Spleen (tissue), 11 donors: Measurements from ENCODE around the gene TMEM217. TPM values are rescaled to one million over a fixed set of nuclear protein-coding genes. Genes with fewer than 3 reads are reported as not detected.
A peak's percentile ranks its signal among the peaks of the same experiment; 100 is the strongest.
"Not testable (repeated sequence)": the region's sequence is repeated elsewhere in the genome, so short reads cannot be mapped to it uniquely, and the experiment has no call there.

Source experiments
- DNase-seq: peaks from one replicate; pipeline ENCODE4 v3.0.0-alpha.2; 2020
- H3K27ac ChIP-seq, 8 donors: fragments of 200-600 bp; sonication (generic) in 7 of 8; 1 replicate in 4 of 8; 2 replicates in 4 of 8; pipeline versions ENCODE4 v1.5.0 to v1.8.0; 2016 to 2021; ENCODE audit warnings: inconsistent platforms in 4 of 8, mild to moderate bottlenecking in 4 of 8, moderate library complexity in 1 of 8
- H3K27me3 ChIP-seq, 7 donors: fragments of 200-600 bp; sonication (generic) in 6 of 7; replicated peaks in 1 of 7; 1 replicate in 4 of 7; 2 replicates in 3 of 7; pipeline versions ENCODE4 v1.5.0 to v1.8.0; 2016 to 2021; ENCODE audit warnings: inconsistent platforms in 3 of 7, mild to moderate bottlenecking in 1 of 7
- H3K36me3 ChIP-seq, 6 donors: fragments of 200-600 bp; sonication (generic) in 5 of 6; 1 replicate in 4 of 6; 2 replicates in 2 of 6; pipeline versions ENCODE4 v1.5.0 to v1.8.0; 2016 to 2021; ENCODE audit warnings: inconsistent platforms in 2 of 6
- H3K4me1 ChIP-seq, 6 donors: fragments of 200-600 bp; sonication (generic) in 5 of 6; 1 replicate in 3 of 6; 2 replicates in 3 of 6; pipeline versions ENCODE4 v1.5.0 to v1.8.0; 2016 to 2021; ENCODE audit warnings: inconsistent platforms in 3 of 6
- H3K4me3 ChIP-seq, 8 donors: fragments of 200-600 bp; sonication (generic) in 7 of 8; 1 replicate in 4 of 8; 2 replicates in 4 of 8; pipeline versions ENCODE4 v1.5.0 to v1.8.0; 2016 to 2021; ENCODE audit warnings: inconsistent platforms in 4 of 8, mild to moderate bottlenecking in 4 of 8, moderate library complexity in 2 of 8
- H3K9me3 ChIP-seq, 8 donors: fragments of 200-600 bp; sonication (generic) in 7 of 8; 1 replicate in 4 of 8; 2 replicates in 4 of 8; pipeline versions ENCODE4 v1.5.0 to v1.8.0; 2016 to 2021; ENCODE audit warnings: inconsistent platforms in 4 of 8
- POLR2A ChIP-seq, 3 donors: fragments of 450-650 bp; IDR thresholded peaks; one replicate each; pipeline ENCODE4 v1.5.1; 2017; ENCODE audit warnings: antibody characterized with exemption in 3 of 3, mild to moderate bottlenecking in 1 of 3
- POLR2AphosphoS5 ChIP-seq, 3 donors: sonication (generic); formaldehyde crosslinking; IDR thresholded peaks; one replicate each; pipeline ENCODE4 v1.5.1; 2017; ENCODE audit warnings: antibody characterized with exemption in 3 of 3
- WGBS, 5 donors: extraction: QIAGEN DNeasy Blood & Tissue Kit in 3 of 5; methylation state at CpG; one replicate each; pipeline versions ENCODE4 v1.1.5 to v1.1.7; 2013 to 2018; 5-methylcytosine and 5-hydroxymethylcytosine counted together
- intact Hi-C: fragments of 100-400 bp; cut with DNase I; formaldehyde crosslinking; loops from one replicate; pipeline ENCODE4 v1.15.0; 2023; ENCODE audit warnings: low total_unique reads
- polyA plus RNA-seq, 3 donors: library from polyadenylated mRNA; stranded (reverse); fragments of 200-250 nt; gene quantifications; one replicate each; pipeline ENCODE4 v1.2.1, GENCODE V29; 2013
- total RNA-seq, 7 donors: library from RNA; depleted of rRNA in 3 of 7; stranded (reverse); fragments of >200 nt in 3 of 7; fragmentation: NEBNext Ultra II Directional in 4 of 7; extraction: Animal tissue kit (Norgen Biotek cat#: 25700) in 4 of 7; gene quantifications; one replicate each; pipeline versions ENCODE4 v1.1.0 to v1.2.1, GENCODE V29; 2016 to 2021
- TF ChIP-seq, protein P1 (sequence below), 11 experiments: fragments of 200-600 bp in 7 of 11; fragments of 450-650 bp in 4 of 11; sonication (generic) in 4 of 11; IDR thresholded peaks in 8 of 11; conservative IDR thresholded peaks in 3 of 11; 1 replicate in 7 of 11; 2 replicates in 4 of 11; pipeline versions ENCODE4 v1.4.0 to v1.8.0; 2016 to 2021; ENCODE audit warnings: antibody characterized with exemption in 11 of 11, inconsistent platforms in 4 of 11, mild to moderate bottlenecking in 1 of 11
- donor health status: healthy with polysubstance abuse.
- donor health status: DM: no; HTN: no; CAD: no; lungs with moderate emphysema.
- donor health status: DM: no; HTN: no; CAD: no.
- donor health status: Bipolar disorder and iron deficiency.
- donor health status: healthy.
- donor health status: DM: no; HTN: no; CAD: no.
- donor health status: DM: yes; HTN: yes; CAD: no.

Gene TMEM217
- total and polyA plus RNA-seq, 10 donors = 0.32 to 2.3 (median 0.83) TPM; not detected in 2

- peaks cover 0 to 42% (median 22%) of the 10 kb centered on the region in 6 donors for H3K4me1 ChIP-seq
- TF ChIP-seq POLR2A (IDR thresholded peaks at IDR 0.05) (no peak), POLR2AphosphoS5 (IDR thresholded peaks at IDR 0.05) (no peak)
- TF ChIP-seq, protein P1, sequence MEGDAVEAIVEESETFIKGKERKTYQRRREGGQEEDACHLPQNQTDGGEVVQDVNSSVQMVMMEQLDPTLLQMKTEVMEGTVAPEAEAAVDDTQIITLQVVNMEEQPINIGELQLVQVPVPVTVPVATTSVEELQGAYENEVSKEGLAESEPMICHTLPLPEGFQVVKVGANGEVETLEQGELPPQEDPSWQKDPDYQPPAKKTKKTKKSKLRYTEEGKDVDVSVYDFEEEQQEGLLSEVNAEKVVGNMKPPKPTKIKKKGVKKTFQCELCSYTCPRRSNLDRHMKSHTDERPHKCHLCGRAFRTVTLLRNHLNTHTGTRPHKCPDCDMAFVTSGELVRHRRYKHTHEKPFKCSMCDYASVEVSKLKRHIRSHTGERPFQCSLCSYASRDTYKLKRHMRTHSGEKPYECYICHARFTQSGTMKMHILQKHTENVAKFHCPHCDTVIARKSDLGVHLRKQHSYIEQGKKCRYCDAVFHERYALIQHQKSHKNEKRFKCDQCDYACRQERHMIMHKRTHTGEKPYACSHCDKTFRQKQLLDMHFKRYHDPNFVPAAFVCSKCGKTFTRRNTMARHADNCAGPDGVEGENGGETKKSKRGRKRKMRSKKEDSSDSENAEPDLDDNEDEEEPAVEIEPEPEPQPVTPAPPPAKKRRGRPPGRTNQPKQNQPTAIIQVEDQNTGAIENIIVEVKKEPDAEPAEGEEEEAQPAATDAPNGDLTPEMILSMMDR (IDR thresholded peaks at IDR 0.05 in 8 of 11, conservative IDR thresholded peaks at IDR 0.05 in 3 of 11) = no peak
- H3K27me3 ChIP-seq = no peaks in the 10 kb centered on the region
- intact Hi-C loops = no loop called here
- WGBS, 5 donors = 93 to 100% (median 94%) methylated on average over 1 of the region's 1 CpG
- no peak for DNase-seq
- H3K4me3 ChIP-seq = no peak overlapping the region
- no peaks in the 10 kb centered on the region for H3K36me3 ChIP-seq
- no peaks in the 10 kb centered on the region for H3K9me3 ChIP-seq
- H3K27ac ChIP-seq = peak overlapping the region in 2 of 8 donors; percentile 5 to 28
Observed at GRCh38 chr6:37201726-37202125, 56.2 kb downstream of the TMEM217 start.

DNA sequence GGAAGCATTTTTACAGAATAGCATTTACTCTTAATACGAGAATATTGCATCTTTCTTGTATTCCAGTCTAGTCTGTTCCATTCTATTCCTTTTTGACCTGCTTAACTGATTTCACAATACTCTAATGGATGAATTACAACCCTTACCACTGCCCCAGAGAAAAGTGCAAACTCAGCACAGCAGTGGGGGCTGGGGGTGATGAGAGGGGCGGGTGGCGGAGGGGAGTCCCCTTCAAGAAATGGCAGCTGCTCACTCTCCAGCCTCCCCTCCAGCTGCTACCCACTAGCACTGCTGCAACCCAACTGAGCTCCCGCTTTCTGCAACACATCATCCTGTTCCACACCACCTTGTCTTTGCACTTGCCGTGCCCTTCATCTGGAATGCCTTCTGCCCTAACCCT lies 57.9 kb downstream of the TMEM217 start:
- WGBS, 5 donors = 54 to 70% (median 57%) methylated on average over 5 of the region's 5 CpGs
- H3K36me3 ChIP-seq = no peaks in the 10 kb centered on the region
- DNase-seq = no peak
- no peak overlapping the region for H3K4me3 ChIP-seq
- no peaks in the 10 kb centered on the region for H3K27me3 ChIP-seq
- no peak overlapping the region for H3K27ac ChIP-seq
- peaks cover 0 to 26% (median 13%) of the 10 kb centered on the region in 6 donors for H3K4me1 ChIP-seq
- TF ChIP-seq POLR2AphosphoS5 (IDR thresholded peaks at IDR 0.05) (no peak), POLR2A (IDR thresholded peaks at IDR 0.05) (no peak)
- TF ChIP-seq, protein P1 (IDR thresholded peaks at IDR 0.05 in 8 of 11, conservative IDR thresholded peaks at IDR 0.05 in 3 of 11) = no peak
- intact Hi-C loops = no loop called here
- H3K9me3 ChIP-seq = no peaks in the 10 kb centered on the region

GRCh38 chr6:37196451-37196850 lies 61.5 kb downstream of the TMEM217 start:
- WGBS, 5 donors = 73 to 96% (median 91%) methylated on average over 4 of the region's 4 CpGs
- H3K9me3 ChIP-seq, H3K4me3 ChIP-seq, H3K36me3 ChIP-seq, H3K27me3 ChIP-seq, H3K27ac ChIP-seq, DNase-seq, intact Hi-C loops: not testable (repeated sequence)
- peaks cover 0 to 16% (median 0%) of the 10 kb centered on the region in 6 donors for H3K4me1 ChIP-seq

DNA sequence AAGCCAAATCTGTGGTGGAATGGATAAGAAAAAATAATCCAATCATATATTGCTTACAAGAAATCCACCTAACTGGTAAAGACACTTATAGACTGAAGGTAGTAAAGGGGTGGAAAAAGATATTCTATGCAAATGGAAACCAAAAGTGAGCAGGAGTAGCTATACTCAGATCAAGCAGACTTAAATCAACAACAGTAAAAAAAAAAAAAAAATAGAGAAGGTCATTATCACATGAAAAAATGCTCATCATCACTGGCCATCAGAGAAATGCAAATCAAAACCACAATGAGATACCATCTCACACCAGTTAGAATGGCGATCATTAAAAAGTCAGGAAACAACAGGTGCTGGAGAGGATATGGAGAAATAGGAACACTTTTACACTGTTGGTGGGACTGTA lies 63.1 kb downstream of the TMEM217 start:
- H3K4me3 ChIP-seq, DNase-seq, H3K27me3 ChIP-seq, H3K36me3 ChIP-seq, H3K27ac ChIP-seq, H3K9me3 ChIP-seq, intact Hi-C loops: not testable (repeated sequence)
- WGBS, 5 donors = 63 to 86% (median 80%) methylated on average over 1 of the region's 1 CpG; no CpG with 5 or more reads in 2 of the 5 donors
- peaks cover 0 to 30% (median 6%) of the 10 kb centered on the region in 6 donors for H3K4me1 ChIP-seq

DNA sequence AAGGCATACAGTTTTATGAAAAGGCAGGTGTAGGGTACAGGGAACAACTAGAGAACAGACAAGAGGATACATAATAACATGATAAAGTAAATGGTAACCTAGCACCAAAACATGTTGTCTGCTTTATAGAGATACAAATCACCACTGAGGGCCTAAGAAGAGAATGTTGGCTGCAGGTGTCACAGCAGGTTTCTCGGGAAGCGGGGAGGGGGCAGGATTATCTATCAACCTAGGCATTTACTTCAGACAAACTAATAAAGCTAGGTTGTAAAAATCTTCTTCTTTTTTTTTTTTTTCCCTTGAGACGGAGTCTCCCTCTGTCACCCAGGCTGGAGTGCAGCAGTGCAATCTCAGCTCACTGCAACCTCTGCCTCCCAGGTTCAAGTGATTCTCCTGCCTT lies 65.3 kb downstream of the TMEM217 start:
- 89 to 99% (median 94%) methylated on average over 3 of the region's 3 CpGs for WGBS, 5 donors
- Histone ChIP-seq H3K9me3 (no peaks in the 10 kb centered on the region), H3K27me3 (no peaks in the 10 kb centered on the region), H3K36me3 (no peaks in the 10 kb centered on the region), H3K4me3 (no peak overlapping the region), H3K27ac (peak overlapping the region in 1 of 8 donors; percentile 21), H3K4me1 (peaks cover 0 to 52% (median 16%) of the 10 kb centered on the region in 6 donors)
- TF ChIP-seq, protein P1 (IDR thresholded peaks at IDR 0.05 in 8 of 11, conservative IDR thresholded peaks at IDR 0.05 in 3 of 11) = no peak
- no peak for TF ChIP-seq POLR2AphosphoS5 (IDR thresholded peaks at IDR 0.05)
- no peak for TF ChIP-seq POLR2A (IDR thresholded peaks at IDR 0.05)
- intact Hi-C loops = no loop called here
- DNase-seq = no peak
